Measurements from ENCODE around the gene PRTFDC1.

PRTFDC1 gene

GRCh38 chr10:24917493-24917892 is 34.9 kb downstream of the PRTFDC1 start:
- TF ChIP-seq CTCF (conservative IDR thresholded peaks at IDR 0.05): no peak
- H3K27ac ChIP-seq: no peak overlapping the region

- TF ChIP-seq CTCF (conservative IDR thresholded peaks at IDR 0.05): no peak
Measured at GRCh38 chr10:24916365-24916764, 36.0 kb downstream of the PRTFDC1 start.

GRCh38 chr10:24915304-24915703 is 37.1 kb downstream of the PRTFDC1 start:
- no peak overlapping the region for H3K27ac ChIP-seq
- TF ChIP-seq CTCF (conservative IDR thresholded peaks at IDR 0.05): no peak

More at GRCh38 chr10:24916365-24916764, 36.0 kb downstream of the PRTFDC1 start:
- H3K27ac ChIP-seq: no peak overlapping the region

- TF ChIP-seq CTCF (conservative IDR thresholded peaks at IDR 0.05): no peak
Measured at GRCh38 chr10:24914148-24914547, 38.3 kb downstream of the PRTFDC1 start.

GRCh38 chr10:24912215-24912614 is 40.2 kb downstream of the PRTFDC1 start:
- no peak overlapping the region for H3K27ac ChIP-seq
- no peak for TF ChIP-seq CTCF (conservative IDR thresholded peaks at IDR 0.05)

More at GRCh38 chr10:24914148-24914547, 38.3 kb downstream of the PRTFDC1 start:
- no peak overlapping the region for H3K27ac ChIP-seq

- no peak overlapping the region for H3K27ac ChIP-seq
- no peak for TF ChIP-seq CTCF (conservative IDR thresholded peaks at IDR 0.05)
Measured at GRCh38 chr10:24911029-24911428, 41.4 kb downstream of the PRTFDC1 start.

GRCh38 chr10:24910574-24910973 is 41.8 kb downstream of the PRTFDC1 start:
- no peak overlapping the region for H3K27ac ChIP-seq
- TF ChIP-seq CTCF (conservative IDR thresholded peaks at IDR 0.05): no peak
